SK-N-SH treated with all-trans-retinoic acid at 6 μM for 48 hours (cell line): ENCODE data around the gene ZSWIM8.

Experiments used
- ATAC-seq: fragments of 200-7000 bp; cut with Tn5 transposase; 3 replicates; pipeline ENCODE4 v1.9.1; 2020; ENCODE audit warnings: mild to moderate bottlenecking, moderate library complexity
- ARNTL ChIP-seq: fragments of 450-650 bp; formaldehyde crosslinking; IDR thresholded peaks from 2 replicates; pipeline ENCODE4 v1.5.0; 2020; ENCODE audit warnings: low read depth, mild to moderate bottlenecking, moderate library complexity, borderline replicate concordance
- BACH2 ChIP-seq: fragments of 250-450 bp; sonication (Bioruptor Pico); IDR thresholded peaks from 2 replicates; pipeline ENCODE4 v1.9.0; 2021; ENCODE audit warnings: mild to moderate bottlenecking, borderline replicate concordance
- GLIS3 ChIP-seq: fragments of 250-450 bp; sonication (Bioruptor Pico); IDR thresholded peaks from 2 replicates; pipeline ENCODE4 v1.5.0; 2020; ENCODE audit warnings: mild to moderate bottlenecking, moderate library complexity
- ISL1 ChIP-seq: fragments of 250-450 bp; sonication (Bioruptor Pico); IDR thresholded peaks from 2 replicates; pipeline ENCODE4 v2.1.2; 2022; ENCODE audit warnings: mild to moderate bottlenecking, moderate library complexity
- OSR1 ChIP-seq: fragments of 250-450 bp; sonication (Bioruptor Pico); IDR thresholded peaks from 2 replicates; pipeline ENCODE4 v1.8.0; 2022; ENCODE audit warnings: moderate library complexity, mild to moderate bottlenecking, inconsistent platforms
- SNAI2 ChIP-seq: fragments of 250-450 bp; sonication (Bioruptor Pico); IDR thresholded peaks from 2 replicates; pipeline ENCODE4 v1.5.0; 2020; ENCODE audit warnings: mild to moderate bottlenecking, moderate library complexity
- TOX ChIP-seq: fragments of 250-450 bp; sonication (Bioruptor Pico); IDR thresholded peaks from 2 replicates; pipeline ENCODE4 v1.8.0; 2021; ENCODE audit warnings: mild to moderate bottlenecking, moderate library complexity, borderline replicate concordance
- ZC3H10 ChIP-seq: fragments of 250-450 bp; sonication (Bioruptor Pico); IDR thresholded peaks from 2 replicates; pipeline ENCODE4 v1.5.1; 2021; ENCODE audit warnings: mild to moderate bottlenecking, moderate library complexity
- ZFP30 ChIP-seq: fragments of 450-650 bp; formaldehyde crosslinking; IDR thresholded peaks from 2 replicates; pipeline ENCODE4 v1.5.0; 2022; ENCODE audit warnings: mild to moderate bottlenecking, moderate library complexity
- ZNF565 ChIP-seq: fragments of 450-650 bp; formaldehyde crosslinking; conservative IDR thresholded peaks from 2 replicates; pipeline ENCODE4 v1.5.0; 2020; ENCODE audit warnings: low read depth, mild to moderate bottlenecking, moderate library complexity
- TF ChIP-seq, protein P1 (sequence below): fragments of 250-450 bp; sonication (Bioruptor Pico); IDR thresholded peaks from 2 replicates; pipeline ENCODE4 v1.5.1; 2020; ENCODE audit warnings: low read depth, mild to moderate bottlenecking, moderate library complexity
- TF ChIP-seq, protein P2 (sequence below): fragments of 250-450 bp; sonication (Bioruptor Pico); IDR thresholded peaks from 2 replicates; pipeline ENCODE4 v1.5.0; 2020; ENCODE audit warnings: mild to moderate bottlenecking, moderate library complexity
- TF ChIP-seq, protein P3 (sequence below): fragments of 250-450 bp; sonication (Bioruptor Pico); IDR thresholded peaks from 2 replicates; pipeline ENCODE4 v1.5.1; 2021; ENCODE audit warnings: mild to moderate bottlenecking, moderate library complexity
- TF ChIP-seq, protein P4 (sequence below): fragments of 250-450 bp; sonication (Bioruptor Pico); IDR thresholded peaks from 2 replicates; pipeline ENCODE4 v1.8.0; 2021; ENCODE audit warnings: low read depth, mild to moderate bottlenecking, moderate library complexity, borderline replicate concordance

ZSWIM8 gene

DNA sequence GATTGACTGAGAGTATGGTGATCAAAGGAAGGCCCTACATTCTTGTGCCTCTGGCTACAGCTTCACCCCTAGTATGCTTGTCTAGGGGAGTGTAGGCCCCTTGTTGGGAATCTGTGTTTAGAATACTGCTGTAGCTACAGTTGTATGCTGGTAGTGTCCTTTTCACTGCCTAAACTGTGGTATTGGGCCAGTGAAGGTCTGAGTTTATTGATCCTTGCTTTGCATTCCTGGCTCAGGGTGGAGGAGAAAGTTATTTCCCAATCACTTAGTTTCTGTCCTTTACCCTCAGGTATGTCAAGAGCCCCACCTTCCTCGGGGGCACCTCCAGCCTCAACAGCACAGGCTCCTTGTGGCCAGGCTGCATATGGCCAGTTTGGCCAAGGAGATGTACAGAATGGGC lies 34.6 kb upstream of the ZSWIM8 start:
- ATAC-seq: no peak
- no peak for TF ChIP-seq ISL1 (CRISPR knock-in tag)
- TF ChIP-seq TOX (CRISPR knock-in tag): no peak
- TF ChIP-seq GLIS3 (CRISPR knock-in tag): no peak
- TF ChIP-seq, protein P1, sequence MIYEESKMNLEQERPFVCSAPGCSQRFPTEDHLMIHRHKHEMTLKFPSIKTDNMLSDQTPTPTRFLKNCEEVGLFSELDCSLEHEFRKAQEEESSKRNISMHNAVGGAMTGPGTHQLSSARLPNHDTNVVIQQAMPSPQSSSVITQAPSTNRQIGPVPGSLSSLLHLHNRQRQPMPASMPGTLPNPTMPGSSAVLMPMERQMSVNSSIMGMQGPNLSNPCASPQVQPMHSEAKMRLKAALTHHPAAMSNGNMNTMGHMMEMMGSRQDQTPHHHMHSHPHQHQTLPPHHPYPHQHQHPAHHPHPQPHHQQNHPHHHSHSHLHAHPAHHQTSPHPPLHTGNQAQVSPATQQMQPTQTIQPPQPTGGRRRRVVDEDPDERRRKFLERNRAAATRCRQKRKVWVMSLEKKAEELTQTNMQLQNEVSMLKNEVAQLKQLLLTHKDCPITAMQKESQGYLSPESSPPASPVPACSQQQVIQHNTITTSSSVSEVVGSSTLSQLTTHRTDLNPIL (CRISPR knock-in tag): no peak
- no peak for TF ChIP-seq SNAI2 (CRISPR knock-in tag)
- TF ChIP-seq, protein P2, sequence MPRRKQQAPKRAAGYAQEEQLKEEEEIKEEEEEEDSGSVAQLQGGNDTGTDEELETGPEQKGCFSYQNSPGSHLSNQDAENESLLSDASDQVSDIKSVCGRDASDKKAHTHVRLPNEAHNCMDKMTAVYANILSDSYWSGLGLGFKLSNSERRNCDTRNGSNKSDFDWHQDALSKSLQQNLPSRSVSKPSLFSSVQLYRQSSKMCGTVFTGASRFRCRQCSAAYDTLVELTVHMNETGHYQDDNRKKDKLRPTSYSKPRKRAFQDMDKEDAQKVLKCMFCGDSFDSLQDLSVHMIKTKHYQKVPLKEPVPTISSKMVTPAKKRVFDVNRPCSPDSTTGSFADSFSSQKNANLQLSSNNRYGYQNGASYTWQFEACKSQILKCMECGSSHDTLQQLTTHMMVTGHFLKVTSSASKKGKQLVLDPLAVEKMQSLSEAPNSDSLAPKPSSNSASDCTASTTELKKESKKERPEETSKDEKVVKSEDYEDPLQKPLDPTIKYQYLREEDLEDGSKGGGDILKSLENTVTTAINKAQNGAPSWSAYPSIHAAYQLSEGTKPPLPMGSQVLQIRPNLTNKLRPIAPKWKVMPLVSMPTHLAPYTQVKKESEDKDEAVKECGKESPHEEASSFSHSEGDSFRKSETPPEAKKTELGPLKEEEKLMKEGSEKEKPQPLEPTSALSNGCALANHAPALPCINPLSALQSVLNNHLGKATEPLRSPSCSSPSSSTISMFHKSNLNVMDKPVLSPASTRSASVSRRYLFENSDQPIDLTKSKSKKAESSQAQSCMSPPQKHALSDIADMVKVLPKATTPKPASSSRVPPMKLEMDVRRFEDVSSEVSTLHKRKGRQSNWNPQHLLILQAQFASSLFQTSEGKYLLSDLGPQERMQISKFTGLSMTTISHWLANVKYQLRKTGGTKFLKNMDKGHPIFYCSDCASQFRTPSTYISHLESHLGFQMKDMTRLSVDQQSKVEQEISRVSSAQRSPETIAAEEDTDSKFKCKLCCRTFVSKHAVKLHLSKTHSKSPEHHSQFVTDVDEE: no peak
- no peak for TF ChIP-seq ZFP30 (CRISPR knock-in tag)

DNA sequence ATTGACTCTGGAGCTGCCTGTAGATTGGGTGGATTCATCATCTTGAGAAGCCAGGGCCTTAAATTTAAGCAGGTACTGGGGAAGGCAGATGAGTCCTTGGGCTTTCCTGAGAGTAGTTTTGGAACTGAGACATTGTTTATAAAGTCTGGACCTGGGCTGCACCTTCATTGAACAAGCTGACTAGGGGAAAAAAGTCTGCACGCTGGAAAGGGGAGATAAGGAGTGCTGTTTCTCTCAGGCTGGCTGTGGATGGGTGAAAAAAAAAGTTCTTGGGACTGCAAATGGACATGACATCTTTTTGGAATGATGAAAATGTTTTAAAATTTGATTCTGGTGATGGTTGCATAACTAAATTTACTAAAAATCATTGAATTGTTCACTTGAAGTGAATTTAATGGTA lies 29.2 kb upstream of the ZSWIM8 start:
- ATAC-seq: no peak
- TF ChIP-seq BACH2 (CRISPR knock-in tag): no peak
- TF ChIP-seq, protein P2: no peak
- TF ChIP-seq, protein P1 (CRISPR knock-in tag): no peak
- TF ChIP-seq, protein P3, sequence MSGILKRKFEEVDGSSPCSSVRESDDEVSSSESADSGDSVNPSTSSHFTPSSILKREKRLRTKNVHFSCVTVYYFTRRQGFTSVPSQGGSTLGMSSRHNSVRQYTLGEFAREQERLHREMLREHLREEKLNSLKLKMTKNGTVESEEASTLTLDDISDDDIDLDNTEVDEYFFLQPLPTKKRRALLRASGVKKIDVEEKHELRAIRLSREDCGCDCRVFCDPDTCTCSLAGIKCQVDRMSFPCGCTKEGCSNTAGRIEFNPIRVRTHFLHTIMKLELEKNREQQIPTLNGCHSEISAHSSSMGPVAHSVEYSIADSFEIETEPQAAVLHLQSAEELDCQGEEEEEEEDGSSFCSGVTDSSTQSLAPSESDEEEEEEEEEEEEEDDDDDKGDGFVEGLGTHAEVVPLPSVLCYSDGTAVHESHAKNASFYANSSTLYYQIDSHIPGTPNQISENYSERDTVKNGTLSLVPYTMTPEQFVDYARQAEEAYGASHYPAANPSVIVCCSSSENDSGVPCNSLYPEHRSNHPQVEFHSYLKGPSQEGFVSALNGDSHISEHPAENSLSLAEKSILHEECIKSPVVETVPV (CRISPR knock-in tag): no peak
- no peak for TF ChIP-seq ZNF565 (CRISPR knock-in tag)
- TF ChIP-seq, protein P4, sequence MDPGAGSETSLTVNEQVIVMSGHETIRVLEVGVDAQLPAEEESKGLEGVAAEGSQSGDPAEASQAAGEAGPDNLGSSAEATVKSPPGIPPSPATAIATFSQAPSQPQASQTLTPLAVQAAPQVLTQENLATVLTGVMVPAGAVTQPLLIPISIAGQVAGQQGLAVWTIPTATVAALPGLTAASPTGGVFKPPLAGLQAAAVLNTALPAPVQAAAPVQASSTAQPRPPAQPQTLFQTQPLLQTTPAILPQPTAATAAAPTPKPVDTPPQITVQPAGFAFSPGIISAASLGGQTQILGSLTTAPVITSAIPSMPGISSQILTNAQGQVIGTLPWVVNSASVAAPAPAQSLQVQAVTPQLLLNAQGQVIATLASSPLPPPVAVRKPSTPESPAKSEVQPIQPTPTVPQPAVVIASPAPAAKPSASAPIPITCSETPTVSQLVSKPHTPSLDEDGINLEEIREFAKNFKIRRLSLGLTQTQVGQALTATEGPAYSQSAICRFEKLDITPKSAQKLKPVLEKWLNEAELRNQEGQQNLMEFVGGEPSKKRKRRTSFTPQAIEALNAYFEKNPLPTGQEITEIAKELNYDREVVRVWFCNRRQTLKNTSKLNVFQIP: no peak
- TF ChIP-seq ISL1 (CRISPR knock-in tag): no peak

DNA sequence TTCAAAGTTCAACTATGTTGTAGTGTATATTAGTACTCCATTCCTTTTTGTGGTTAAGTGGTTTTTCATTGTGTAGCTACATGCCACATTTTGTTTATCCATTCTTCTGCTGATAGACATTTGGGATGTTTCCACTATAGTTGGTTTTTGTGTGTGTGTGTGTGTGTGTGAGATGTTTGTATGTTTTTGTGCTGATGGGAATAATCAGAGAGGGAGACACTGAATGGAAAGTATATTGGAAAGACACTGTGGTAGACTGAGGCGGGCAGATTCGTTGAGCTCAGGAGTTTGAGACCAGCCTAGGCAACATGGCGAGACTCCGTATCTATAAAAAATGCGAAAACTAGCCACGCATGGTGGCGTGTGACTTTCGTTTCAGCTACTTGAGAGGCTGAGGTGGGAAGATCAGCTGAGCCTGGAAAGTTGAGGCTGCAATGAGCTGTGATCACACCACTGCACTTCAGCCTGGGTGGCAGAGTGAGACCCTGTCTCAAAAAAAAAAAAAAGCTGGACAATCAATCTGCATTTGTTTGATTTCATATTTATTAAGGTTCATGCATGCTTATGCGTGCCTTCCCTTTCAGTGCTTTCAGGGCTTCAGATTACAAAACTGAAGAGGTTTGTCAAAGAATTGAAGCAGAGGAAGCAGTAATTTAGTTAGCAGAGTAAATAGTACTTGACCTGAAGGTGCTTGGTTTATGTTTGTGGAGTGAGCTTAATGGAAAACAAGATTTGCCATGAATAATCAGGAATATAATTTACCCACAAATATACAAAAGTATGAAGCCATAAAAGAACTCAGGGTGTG lies 26.5 kb upstream of the ZSWIM8 start:
- no peak for ATAC-seq
- TF ChIP-seq, protein P4: no peak
- TF ChIP-seq ARNTL (CRISPR knock-in tag) (no peak), SNAI2 (CRISPR knock-in tag) (no peak), ZC3H10 (CRISPR knock-in tag) (no peak), OSR1 (CRISPR knock-in tag) (no peak), TOX (CRISPR knock-in tag) (no peak), ZNF565 (CRISPR knock-in tag) (no peak)
- TF ChIP-seq, protein P2: no peak
- TF ChIP-seq, protein P3 (CRISPR knock-in tag): no peak
